Neural cell (in vitro differentiated cells): ENCODE results near the gene PACSIN2. TPM values are rescaled to one million over a fixed set of nuclear protein-coding genes. Genes with fewer than 3 reads are reported as not detected.

Source experiments
- H2AFZ ChIP-seq: fragments of 200-600, 300-800 bp; sonication (generic), shearing (Covaris generic); 2 replicates; pipeline ENCODE4 v1.6.0; 2014; ENCODE audit warnings: low read depth, mild to moderate bottlenecking, antibody characterized with exemption, low read length, moderate library complexity
- H3F3A ChIP-seq: fragments of 200-600 bp; shearing (Covaris generic); 2 replicates; pipeline ENCODE4 v1.6.1; 2016; ENCODE audit warnings: mild to moderate bottlenecking, moderate library complexity, mixed read lengths, antibody characterized with exemption, low read length; ENCODE audit not compliant: insufficient read depth, poor library complexity, severe bottlenecking
- H3K27ac ChIP-seq: fragments of 200-600, 300-800 bp; sonication (generic), shearing (Covaris generic); 2 replicates; pipeline ENCODE4 v1.5.1; 2014; ENCODE audit warnings: mild to moderate bottlenecking, low read length, moderate library complexity
- H3K27me3 ChIP-seq: fragments of 300-800, 200-600 bp; sonication (generic), shearing (Covaris generic); 2 replicates; pipeline ENCODE4 v1.6.0; 2014; ENCODE audit warnings: mild to moderate bottlenecking, low read depth, low read length, moderate library complexity; ENCODE audit not compliant: insufficient read depth
- H3K36me3 ChIP-seq: fragments of 300-800, 200-600 bp; sonication (generic), shearing (Covaris generic); 2 replicates; pipeline ENCODE4 v1.5.1; 2014; ENCODE audit warnings: mild to moderate bottlenecking, antibody characterized with exemption, low read length, moderate library complexity; ENCODE audit not compliant: insufficient read depth
- H3K4me2 ChIP-seq: fragments of 300-800, 200-600 bp; sonication (generic), shearing (Covaris generic); 2 replicates; pipeline ENCODE4 v1.6.0; 2014; ENCODE audit warnings: mild to moderate bottlenecking, low read length
- H3K4me3 ChIP-seq: fragments of 300-800, 200-600 bp; sonication (generic), shearing (Covaris generic); 2 replicates; pipeline ENCODE4 v1.5.1; 2014; ENCODE audit warnings: mild to moderate bottlenecking, low read length, moderate library complexity
- H3K79me2 ChIP-seq: fragments of 200-600 bp; shearing (Covaris generic); replicated peaks from 2 replicates; pipeline ENCODE4 v1.6.0; 2014; ENCODE audit warnings: mild to moderate bottlenecking, low read length, moderate library complexity; ENCODE audit not compliant: insufficient read depth
- H3K9ac ChIP-seq: fragments of 300-800, 200-600 bp; sonication (generic), shearing (Covaris generic); 2 replicates; pipeline ENCODE4 v1.6.1; 2016; ENCODE audit warnings: mild to moderate bottlenecking, low read length, mixed read lengths
- H3K9me2 ChIP-seq: fragments of 200-600 bp; shearing (Covaris generic); 2 replicates; pipeline ENCODE4 v1.6.1; 2016; ENCODE audit warnings: mild to moderate bottlenecking, low read length, mixed read lengths; ENCODE audit not compliant: insufficient read depth
- H3K9me3 ChIP-seq: fragments of 200-600, 300-800 bp; sonication (generic), shearing (Covaris generic); 2 replicates; pipeline ENCODE4 v1.6.1; 2016; ENCODE audit warnings: mild to moderate bottlenecking, mixed run types, low read length, moderate library complexity, mixed read lengths
- H4K20me1 ChIP-seq: fragments of 200-600 bp; shearing (Covaris generic); 2 replicates; pipeline ENCODE4 v1.6.1; 2016; ENCODE audit warnings: mild to moderate bottlenecking, mixed run types; ENCODE audit not compliant: insufficient read depth
- EP300 ChIP-seq: fragments of 450-650 bp; conservative IDR thresholded peaks from 2 replicates; pipeline ENCODE4 v1.6.1; 2014; ENCODE audit warnings: antibody characterized with exemption, mild to moderate bottlenecking, moderate library complexity; ENCODE audit not compliant: poor library complexity, severe bottlenecking
- EZH2 ChIP-seq: fragments of 200-600, 300-800 bp; shearing (Covaris generic), sonication (generic); IDR thresholded peaks from 2 replicates; pipeline ENCODE4 v1.6.1; 2014; ENCODE audit warnings: antibody characterized with exemption, low read length, borderline replicate concordance, mild to moderate bottlenecking; ENCODE audit not compliant: insufficient read depth, poor library complexity, severe bottlenecking
- MXI1 ChIP-seq: fragments of 450-650 bp; conservative IDR thresholded peaks from 2 replicates; pipeline ENCODE4 v1.6.1; 2014; ENCODE audit warnings: antibody characterized with exemption, mild to moderate bottlenecking; ENCODE audit not compliant: poor library complexity, severe bottlenecking
- POLR2AphosphoS5 ChIP-seq: IDR thresholded peaks from 2 replicates; pipeline ENCODE4 v1.6.1; 2012
- RAD21 ChIP-seq: fragments of 450-650 bp; conservative IDR thresholded peaks from 2 replicates; pipeline ENCODE4 v1.6.1; 2014; ENCODE audit warnings: antibody characterized with exemption, mild to moderate bottlenecking, moderate library complexity
- SMC3 ChIP-seq: fragments of 450-650 bp; conservative IDR thresholded peaks from 2 replicates; pipeline ENCODE4 v1.6.1; 2014; ENCODE audit warnings: antibody characterized with exemption, mild to moderate bottlenecking, moderate library complexity; ENCODE audit not compliant: poor library complexity
- TAF1 ChIP-seq: IDR thresholded peaks from 2 replicates; pipeline ENCODE4 v1.6.1; 2012; ENCODE audit warnings: low read depth
- polyA plus RNA-seq: library from polyadenylated mRNA; depleted of rRNA; stranded (reverse); fragments of >200 nt; gene quantifications from 2 replicates; pipeline ENCODE4 v1.2.3, GENCODE V29; 2014
- TF ChIP-seq, protein P1 (sequence below): IDR thresholded peaks from 2 replicates; pipeline ENCODE4 v1.6.1; 2012; ENCODE audit warnings: borderline replicate concordance
- TF ChIP-seq, protein P2 (sequence below): fragments of 450-650 bp; IDR thresholded peaks from 2 replicates; pipeline ENCODE4 v1.5.1; 2014; ENCODE audit warnings: antibody characterized with exemption, mild to moderate bottlenecking, moderate library complexity; ENCODE audit not compliant: poor library complexity, severe bottlenecking

The PACSIN2 gene
- polyA plus RNA-seq, 1 donor from 2014 or later, result 47.2 TPM

DNA sequence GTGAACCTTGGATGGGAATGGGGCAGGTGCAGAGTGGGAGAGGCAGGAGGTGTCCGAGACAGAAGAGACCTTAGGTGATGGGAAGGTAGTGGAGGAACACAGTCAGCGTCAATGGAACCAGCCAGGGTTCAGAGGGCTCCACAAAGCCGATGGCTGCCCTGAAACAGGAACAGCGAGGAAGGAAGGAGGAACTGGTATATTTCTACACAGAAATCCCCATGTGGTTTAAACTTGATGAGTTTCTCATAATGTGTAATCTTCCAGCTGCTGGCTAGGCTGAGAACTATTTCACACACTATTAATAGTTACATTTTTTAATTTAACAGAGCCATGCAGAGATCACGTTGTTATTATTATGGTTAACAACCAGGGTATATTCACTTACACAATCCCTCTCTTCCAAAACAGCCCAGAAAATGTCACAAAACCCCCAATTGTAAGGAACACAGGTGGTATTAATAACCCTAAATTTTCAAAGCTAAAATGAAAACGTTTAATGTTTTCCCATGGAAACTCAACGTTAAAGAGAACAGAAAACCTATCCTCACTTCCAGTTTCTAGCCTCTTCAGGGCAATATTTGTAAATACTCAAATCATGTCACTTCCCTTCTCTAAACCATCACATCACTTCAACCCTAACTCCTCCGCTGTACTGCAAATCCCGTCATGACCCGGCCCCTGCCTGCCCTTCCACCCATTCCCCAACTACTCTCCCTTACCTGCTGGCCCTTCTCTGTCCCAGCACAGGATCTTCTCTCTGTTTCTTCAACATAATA lies 83.3 kb downstream of the PACSIN2 start:
- Histone ChIP-seq H3K36me3 (no peaks in the 10 kb centered on the region), H3K9me2 (no peaks in the 10 kb centered on the region), H3F3A (no peaks in the 10 kb centered on the region), H2AFZ (no peak overlapping the region), H3K9me3 (no peaks in the 10 kb centered on the region), H3K27ac (no peak overlapping the region), H3K4me3 (no peak overlapping the region), H3K9ac (no peak overlapping the region), H3K4me2 (no peak overlapping the region), H4K20me1 (no peaks in the 10 kb centered on the region), H3K27me3 (no peaks in the 10 kb centered on the region), H3K79me2 (no peaks in the 10 kb centered on the region)
- TF ChIP-seq EP300, result no peak
- TF ChIP-seq TAF1, result no peak
- no peak for TF ChIP-seq POLR2AphosphoS5
- TF ChIP-seq MXI1, result no peak
- TF ChIP-seq, protein P1, sequence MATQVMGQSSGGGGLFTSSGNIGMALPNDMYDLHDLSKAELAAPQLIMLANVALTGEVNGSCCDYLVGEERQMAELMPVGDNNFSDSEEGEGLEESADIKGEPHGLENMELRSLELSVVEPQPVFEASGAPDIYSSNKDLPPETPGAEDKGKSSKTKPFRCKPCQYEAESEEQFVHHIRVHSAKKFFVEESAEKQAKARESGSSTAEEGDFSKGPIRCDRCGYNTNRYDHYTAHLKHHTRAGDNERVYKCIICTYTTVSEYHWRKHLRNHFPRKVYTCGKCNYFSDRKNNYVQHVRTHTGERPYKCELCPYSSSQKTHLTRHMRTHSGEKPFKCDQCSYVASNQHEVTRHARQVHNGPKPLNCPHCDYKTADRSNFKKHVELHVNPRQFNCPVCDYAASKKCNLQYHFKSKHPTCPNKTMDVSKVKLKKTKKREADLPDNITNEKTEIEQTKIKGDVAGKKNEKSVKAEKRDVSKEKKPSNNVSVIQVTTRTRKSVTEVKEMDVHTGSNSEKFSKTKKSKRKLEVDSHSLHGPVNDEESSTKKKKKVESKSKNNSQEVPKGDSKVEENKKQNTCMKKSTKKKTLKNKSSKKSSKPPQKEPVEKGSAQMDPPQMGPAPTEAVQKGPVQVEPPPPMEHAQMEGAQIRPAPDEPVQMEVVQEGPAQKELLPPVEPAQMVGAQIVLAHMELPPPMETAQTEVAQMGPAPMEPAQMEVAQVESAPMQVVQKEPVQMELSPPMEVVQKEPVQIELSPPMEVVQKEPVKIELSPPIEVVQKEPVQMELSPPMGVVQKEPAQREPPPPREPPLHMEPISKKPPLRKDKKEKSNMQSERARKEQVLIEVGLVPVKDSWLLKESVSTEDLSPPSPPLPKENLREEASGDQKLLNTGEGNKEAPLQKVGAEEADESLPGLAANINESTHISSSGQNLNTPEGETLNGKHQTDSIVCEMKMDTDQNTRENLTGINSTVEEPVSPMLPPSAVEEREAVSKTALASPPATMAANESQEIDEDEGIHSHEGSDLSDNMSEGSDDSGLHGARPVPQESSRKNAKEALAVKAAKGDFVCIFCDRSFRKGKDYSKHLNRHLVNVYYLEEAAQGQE, result no peak

DNA sequence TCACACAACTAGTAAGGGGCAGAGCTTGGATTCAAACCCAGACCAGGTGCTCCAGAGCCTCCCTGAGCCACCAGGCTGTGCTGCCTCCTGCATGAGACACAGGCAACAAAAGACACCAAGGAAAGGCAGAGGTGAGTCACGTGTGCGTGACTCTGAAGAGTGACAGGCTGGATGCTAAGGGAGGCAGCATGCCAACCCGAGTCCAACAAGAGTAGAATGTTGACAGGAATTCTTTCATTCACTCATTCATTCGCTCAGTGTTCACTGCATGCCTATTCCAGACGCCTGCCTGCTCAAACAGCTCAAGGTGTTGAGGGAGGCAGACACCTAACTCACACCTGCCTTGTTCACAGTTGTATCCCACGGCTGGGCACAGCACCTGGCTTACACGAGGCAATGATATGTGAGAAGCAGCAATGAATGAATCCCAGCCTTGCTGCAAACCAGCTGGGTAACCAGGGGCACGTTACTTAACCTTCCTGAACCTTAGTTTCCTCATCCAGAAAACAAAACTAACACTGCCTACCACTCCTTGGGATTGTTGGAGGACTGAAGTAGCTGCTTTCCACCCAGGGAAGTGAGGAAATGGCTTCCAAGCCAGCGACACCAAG lies 84.0 kb downstream of the PACSIN2 start:
- H3K27me3 ChIP-seq, result no peaks in the 10 kb centered on the region
- no peaks in the 10 kb centered on the region for H3K79me2 ChIP-seq
- H3F3A ChIP-seq, result no peaks in the 10 kb centered on the region
- H3K9ac ChIP-seq, result no peak overlapping the region
- no peaks in the 10 kb centered on the region for H3K9me2 ChIP-seq
- H3K36me3 ChIP-seq, result no peaks in the 10 kb centered on the region
- no peaks in the 10 kb centered on the region for H4K20me1 ChIP-seq
- H3K4me3 ChIP-seq, result no peak overlapping the region
- TF ChIP-seq TAF1, result no peak
- no peak for TF ChIP-seq SMC3
- TF ChIP-seq RAD21, result no peak
- TF ChIP-seq EZH2, result no peak
- TF ChIP-seq, protein P2, sequence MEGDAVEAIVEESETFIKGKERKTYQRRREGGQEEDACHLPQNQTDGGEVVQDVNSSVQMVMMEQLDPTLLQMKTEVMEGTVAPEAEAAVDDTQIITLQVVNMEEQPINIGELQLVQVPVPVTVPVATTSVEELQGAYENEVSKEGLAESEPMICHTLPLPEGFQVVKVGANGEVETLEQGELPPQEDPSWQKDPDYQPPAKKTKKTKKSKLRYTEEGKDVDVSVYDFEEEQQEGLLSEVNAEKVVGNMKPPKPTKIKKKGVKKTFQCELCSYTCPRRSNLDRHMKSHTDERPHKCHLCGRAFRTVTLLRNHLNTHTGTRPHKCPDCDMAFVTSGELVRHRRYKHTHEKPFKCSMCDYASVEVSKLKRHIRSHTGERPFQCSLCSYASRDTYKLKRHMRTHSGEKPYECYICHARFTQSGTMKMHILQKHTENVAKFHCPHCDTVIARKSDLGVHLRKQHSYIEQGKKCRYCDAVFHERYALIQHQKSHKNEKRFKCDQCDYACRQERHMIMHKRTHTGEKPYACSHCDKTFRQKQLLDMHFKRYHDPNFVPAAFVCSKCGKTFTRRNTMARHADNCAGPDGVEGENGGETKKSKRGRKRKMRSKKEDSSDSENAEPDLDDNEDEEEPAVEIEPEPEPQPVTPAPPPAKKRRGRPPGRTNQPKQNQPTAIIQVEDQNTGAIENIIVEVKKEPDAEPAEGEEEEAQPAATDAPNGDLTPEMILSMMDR, result no peak
- no peak for TF ChIP-seq POLR2AphosphoS5
- TF ChIP-seq, protein P1, result no peak
- TF ChIP-seq MXI1, result no peak
- H3K27ac ChIP-seq, result no peak overlapping the region
- H3K4me2 ChIP-seq, result no peak overlapping the region
- H2AFZ ChIP-seq, result no peak overlapping the region
- H3K9me3 ChIP-seq, result no peaks in the 10 kb centered on the region
